NCI-H345 (cell line): ENCODE results near the gene C16orf89.
A peak's percentile ranks its signal among the peaks of the same experiment; 100 is the strongest.

ENCODE experiments used
- DNase-seq: peaks from one replicate; lab custom pipeline; 2025; lab: John Stamatoyannopoulos, UW

C16orf89 gene

GRCh38 chr16:5027575-5028235 lies 38.1 kb downstream of the C16orf89 start:
- no peak for DNase-seq

- DNase-seq: no peak
Observed at GRCh38 chr16:5027086-5027485, 38.7 kb downstream of the C16orf89 start.

DNA sequence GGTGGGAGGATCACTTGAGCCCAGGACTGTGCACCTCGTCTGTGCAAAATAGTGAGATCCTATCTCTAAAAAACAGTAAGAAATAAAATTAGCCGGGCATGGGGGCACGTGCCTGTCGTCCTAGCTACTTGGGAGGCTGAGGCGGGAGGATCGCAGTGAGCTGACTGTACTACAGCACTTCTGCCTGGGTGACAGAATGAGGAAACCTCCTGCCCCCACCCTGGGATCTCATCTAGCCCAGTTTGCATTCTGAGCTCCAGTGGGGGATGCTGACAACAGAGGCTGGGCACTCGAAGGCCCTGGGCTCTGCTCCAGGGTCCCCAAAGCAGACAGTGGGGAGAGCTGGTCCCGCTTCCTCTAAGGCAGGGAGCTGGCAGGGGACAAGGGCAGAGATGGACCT lies 39.1 kb downstream of the C16orf89 start:
- no peak for DNase-seq

DNA sequence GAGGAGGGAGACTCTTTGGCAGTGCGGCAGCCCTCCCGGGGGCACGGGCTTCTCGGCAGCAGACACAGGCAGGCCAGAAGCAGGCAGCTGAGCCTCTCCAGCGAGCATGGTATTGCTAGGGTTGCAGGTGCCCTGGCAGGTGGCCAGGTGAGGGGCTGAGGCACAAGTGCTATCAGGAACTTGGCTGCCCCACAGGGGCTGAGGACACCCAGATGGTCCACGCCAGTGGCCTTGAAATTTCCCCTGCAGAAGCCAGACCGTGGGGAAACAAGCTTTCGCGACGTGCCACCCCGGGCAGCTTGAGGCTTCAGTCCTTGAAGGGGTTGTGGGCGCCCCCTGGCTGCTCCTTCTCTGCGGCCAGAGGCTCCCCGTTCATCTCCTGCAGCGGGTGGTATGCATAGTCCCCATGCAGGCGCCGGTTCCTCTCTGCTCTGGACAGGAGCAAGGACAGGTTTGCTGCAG lies 40.6 kb downstream of the C16orf89 start:
- peak; percentile 65 for DNase-seq

DNA sequence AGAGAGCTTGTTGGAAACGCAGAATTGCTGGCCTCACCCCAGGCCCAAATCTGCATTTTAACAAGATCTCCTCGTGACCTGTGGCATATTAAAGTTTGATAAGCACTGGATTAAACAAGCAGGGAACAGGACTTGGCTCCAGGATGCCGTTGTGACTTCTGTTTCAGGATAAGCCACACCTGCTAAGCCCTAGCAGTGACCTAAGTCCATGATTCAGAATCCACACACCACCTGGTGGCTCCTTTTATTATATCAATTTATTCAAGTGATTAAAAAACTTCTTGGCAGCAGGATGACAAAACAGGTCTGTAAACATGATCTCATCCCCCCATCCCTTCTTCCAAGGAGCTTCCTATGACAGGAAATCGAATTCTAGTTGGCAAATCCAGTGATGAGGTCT lies 41.1 kb downstream of the C16orf89 start:
- peak; percentile 65 for DNase-seq

DNA sequence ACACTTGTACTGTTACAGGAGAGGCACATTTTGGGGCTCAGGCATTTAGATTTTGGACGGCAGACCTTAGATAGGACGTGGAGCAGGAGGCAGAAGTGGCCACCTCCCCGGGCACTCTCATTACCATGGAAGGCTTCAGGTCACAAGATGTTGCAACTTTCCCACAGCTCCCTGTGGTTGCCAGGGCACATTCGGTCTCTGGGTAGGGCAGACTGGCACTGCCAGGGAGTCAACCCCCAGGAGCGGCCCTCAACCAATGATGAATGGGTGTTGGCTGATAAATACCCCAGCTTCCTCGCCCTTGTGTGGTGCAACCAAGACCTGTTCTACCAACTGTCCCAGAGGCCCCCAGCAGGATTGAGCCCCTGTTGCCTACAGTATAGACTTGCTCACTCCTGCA lies 43.2 kb downstream of the C16orf89 start:
- no peak for DNase-seq

GRCh38 chr16:5020551-5020950 lies 45.2 kb downstream of the C16orf89 start:
- no peak for DNase-seq

DNA sequence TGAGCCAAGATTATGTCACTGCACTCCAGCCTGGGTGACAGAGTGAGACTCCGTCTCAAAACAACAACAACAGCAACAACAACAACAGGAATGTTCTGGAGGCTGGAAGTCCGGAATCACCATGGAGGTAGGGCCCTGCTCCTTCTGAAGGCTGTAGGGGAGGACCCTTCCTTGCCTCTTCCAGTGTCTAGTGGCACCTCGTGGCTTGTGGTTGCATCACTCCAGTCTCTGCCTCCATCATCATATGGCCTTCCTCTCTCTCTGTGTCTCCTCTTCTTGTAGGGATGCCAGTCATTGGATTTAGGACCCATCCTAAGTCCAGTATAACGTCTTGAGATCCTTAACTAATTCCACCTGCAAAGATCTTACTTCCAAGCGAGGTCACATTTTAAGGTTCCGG lies 46.0 kb downstream of the C16orf89 start:
- no peak for DNase-seq

- DNase-seq: no peak
Observed at GRCh38 chr16:5018793-5019192, 47.0 kb downstream of the C16orf89 start.

DNA sequence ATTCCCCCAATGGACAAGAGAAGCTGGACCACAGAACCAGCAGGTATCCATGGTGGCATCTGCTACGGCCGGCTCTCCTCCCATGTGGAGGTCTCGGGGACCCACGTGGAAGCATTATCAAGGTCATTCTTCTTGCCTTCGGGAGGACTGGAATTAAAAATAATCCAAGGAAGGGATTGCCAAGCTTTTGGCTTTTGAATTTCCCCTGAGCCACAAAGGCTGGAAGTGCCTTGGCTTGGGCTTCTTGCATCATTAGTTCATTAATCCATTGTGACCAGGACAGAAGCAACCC lies 48.1 kb downstream of the C16orf89 start:
- no peak for DNase-seq

DNA sequence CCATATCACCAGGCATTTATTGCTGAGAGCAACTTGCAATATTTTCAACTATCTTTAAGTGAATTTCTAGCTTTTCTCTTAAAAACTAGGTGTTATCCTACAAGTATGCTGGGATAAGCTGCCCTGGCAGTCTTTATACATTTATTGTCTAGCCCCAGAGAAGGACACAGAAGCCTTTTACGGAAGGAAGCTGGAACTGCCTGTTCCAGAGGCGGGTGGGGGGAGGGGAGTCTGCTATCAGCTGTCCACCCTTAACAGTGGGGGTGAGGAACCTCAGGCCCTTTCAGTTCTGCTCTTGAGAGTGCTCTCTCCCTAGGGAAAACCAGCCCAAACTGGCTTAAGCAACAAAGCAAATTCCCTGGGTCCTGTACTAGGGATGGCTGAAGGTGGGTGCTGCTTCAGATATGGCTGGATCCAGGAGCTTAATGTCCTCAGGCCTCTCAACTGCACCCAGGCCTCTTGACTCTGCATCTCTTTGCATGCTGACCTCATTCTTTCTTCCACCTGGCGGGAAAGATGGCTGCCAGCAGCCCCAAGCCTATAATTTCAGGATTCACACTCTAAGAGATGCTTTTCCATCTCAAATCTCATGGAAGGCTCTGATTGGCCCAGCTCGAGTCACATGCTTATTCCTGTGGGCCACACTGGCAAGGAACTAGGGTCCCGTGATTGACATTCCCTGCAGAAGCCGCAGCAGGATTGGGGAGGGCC lies 48.6 kb downstream of the C16orf89 start:
- DNase-seq: no peak

DNA sequence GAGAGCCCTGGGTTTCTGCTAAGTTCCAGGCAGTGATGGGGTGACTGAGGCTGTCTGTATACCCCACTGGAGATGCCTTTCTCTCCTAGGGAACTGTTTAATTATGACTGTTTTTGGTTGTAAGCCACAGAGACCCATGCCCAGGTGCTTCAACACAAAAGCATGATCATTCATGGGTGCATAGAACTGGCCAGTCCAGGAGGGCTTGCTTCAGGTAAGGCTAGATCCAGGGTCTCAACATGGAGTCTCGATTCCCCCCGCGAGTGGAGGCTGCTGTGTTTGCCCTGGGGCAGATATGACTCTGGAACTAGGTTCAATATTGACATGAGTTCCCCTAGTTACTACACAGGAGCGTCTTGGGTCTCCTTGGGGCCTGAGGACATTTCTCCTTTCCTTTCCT lies 49.9 kb downstream of the C16orf89 start:
- DNase-seq: no peak

DNA sequence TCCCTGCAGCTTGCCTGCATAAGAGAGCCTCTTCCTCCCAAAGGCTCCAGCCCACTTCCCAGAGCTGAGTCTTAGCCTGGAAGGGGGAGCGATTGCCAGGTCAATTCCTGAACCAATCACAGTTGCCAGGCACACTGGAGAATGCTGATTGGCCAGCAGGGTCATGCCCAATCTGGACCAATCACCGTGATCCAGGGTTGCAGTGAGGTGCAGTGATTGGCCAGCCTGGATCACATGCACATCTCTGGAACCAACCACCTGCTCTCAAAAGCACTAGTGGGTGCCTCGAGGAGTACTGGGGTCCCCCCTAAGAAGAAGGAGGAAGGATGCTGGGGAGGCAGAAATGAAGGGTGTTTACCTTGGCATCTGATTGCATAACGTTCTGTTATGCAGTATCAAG lies 50.4 kb downstream of the C16orf89 start:
- no peak for DNase-seq

GRCh38 chr16:5012887-5013286 lies 52.9 kb downstream of the C16orf89 start:
- DNase-seq: no peak

GRCh38 chr16:5011637-5012036 lies 54.1 kb downstream of the C16orf89 start:
- DNase-seq: no peak

GRCh38 chr16:5010576-5011329 lies 55.0 kb downstream of the C16orf89 start:
- DNase-seq: no peak

- no peak for DNase-seq
Observed at GRCh38 chr16:5008311-5008731, 57.4 kb downstream of the C16orf89 start.

DNA sequence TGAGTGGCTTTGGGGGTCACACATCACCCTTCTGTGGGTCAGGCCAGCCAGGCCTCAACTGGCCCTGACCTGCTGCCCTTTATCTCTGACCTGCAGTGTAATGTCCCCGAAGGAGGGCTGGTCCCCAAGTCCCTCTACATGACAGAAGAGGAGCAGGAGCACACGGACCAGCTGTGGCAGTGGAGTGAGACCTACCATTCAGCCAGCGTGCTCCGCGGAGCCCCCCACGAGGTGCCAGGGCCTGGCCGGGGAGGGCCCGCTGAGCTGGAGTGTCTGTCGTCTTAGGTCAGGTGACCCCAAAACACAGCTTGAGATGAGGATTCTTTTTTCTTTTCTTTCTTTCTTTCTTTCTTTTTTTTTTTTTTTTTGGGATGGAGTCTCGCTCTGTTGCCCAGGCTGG lies 58.5 kb downstream of the C16orf89 start:
- DNase-seq: no peak

GRCh38 chr16:5006348-5007193 lies 59.2 kb downstream of the C16orf89 start:
- no peak for DNase-seq

- no peak for DNase-seq
Observed at GRCh38 chr16:5005916-5006315, 59.8 kb downstream of the C16orf89 start.

GRCh38 chr16:5004311-5004710 lies 61.4 kb downstream of the C16orf89 start:
- no peak for DNase-seq

- DNase-seq: no peak
Observed at GRCh38 chr16:5003828-5004227, 61.9 kb downstream of the C16orf89 start.
